PC-3 (cell line): ENCODE results near the gene P2RX4. TPM values are rescaled to one million over a fixed set of nuclear protein-coding genes. Genes with fewer than 3 reads are reported as not detected.

Experiments
- ATAC-seq: fragments of 200-7000 bp; cut with Tn5 transposase; 2 replicates; pipeline ENCODE4 v1.9.1; 2020; ENCODE audit warnings: mild to moderate bottlenecking, moderate library complexity
- BruUV-seq: library from RNA; stranded (reverse); fragments of 400-500 nt; replicated peaks from 2 replicates; lab custom pipeline; 2021; lab: Mats Ljungman, UMichigan
- CTCF ChIA-PET: fragments of 300-600 bp; sonication (Branson Sonifier 250); formaldehyde crosslinking; loops from one replicate; lab custom pipeline; 2022; ENCODE audit warnings: antibody characterized with exemption; lab: Charles Lee
- POLR2A ChIA-PET: fragments of 300-600 bp; sonication (Branson Sonifier 250); formaldehyde crosslinking; loops from one replicate; lab custom pipeline; 2022; ENCODE audit warnings: antibody characterized with exemption; ENCODE audit not compliant: unreplicated experiment; lab: Charles Lee
- DNase-seq: peaks from one replicate; pipeline ENCODE4 v3.0.0-alpha.2; 2015
- H2AFZ ChIP-seq: fragments of 300-600 bp; sonication (generic); 2 replicates; pipeline ENCODE4 v1.6.0; 2016; ENCODE audit warnings: antibody characterized with exemption, low read length
- H3F3A ChIP-seq: fragments of 300-600 bp; sonication (generic); one replicate; pipeline ENCODE4 v1.6.0; 2017; ENCODE audit warnings: antibody characterized with exemption, low read length, control low read depth, mild to moderate bottlenecking; ENCODE audit not compliant: unreplicated experiment
- H3K27ac ChIP-seq: fragments of 300-600 bp; sonication (generic); 2 replicates; pipeline ENCODE4 v1.5.1; 2016; ENCODE audit warnings: mild to moderate bottlenecking, low read length
- H3K27me3 ChIP-seq: fragments of 300-600 bp; sonication (generic); 2 replicates; pipeline ENCODE4 v1.6.1; 2016; ENCODE audit warnings: low read length, mixed read lengths
- H3K36me3 ChIP-seq: fragments of 300-600 bp; sonication (generic); 2 replicates; pipeline ENCODE4 v1.6.1; 2016; ENCODE audit warnings: low read depth, mixed run types, low read length, mixed read lengths
- H3K4me1 ChIP-seq: fragments of 300-600 bp; sonication (generic); 2 replicates; pipeline ENCODE4 v1.5.1; 2016; ENCODE audit warnings: low read length; ENCODE audit not compliant: insufficient read depth
- H3K4me2 ChIP-seq: fragments of 300-600 bp; sonication (generic); 2 replicates; pipeline ENCODE4 v1.6.0; 2016; ENCODE audit warnings: low read length
- H3K4me3 ChIP-seq: fragments of 300-600 bp; sonication (generic); 2 replicates; pipeline ENCODE4 v1.5.1; 2016; ENCODE audit warnings: mild to moderate bottlenecking, low read length, mixed read lengths
- H3K79me2 ChIP-seq: fragments of 300-600 bp; sonication (generic); 2 replicates; pipeline ENCODE4 v1.6.1; 2017; ENCODE audit warnings: low read length, mixed read lengths
- H3K9ac ChIP-seq: fragments of 300-600 bp; sonication (generic); 2 replicates; pipeline ENCODE4 v1.6.0; 2016; ENCODE audit warnings: mild to moderate bottlenecking, low read length
- H3K9me2 ChIP-seq: fragments of 300-600 bp; sonication (generic); replicated peaks from 2 replicates; pipeline ENCODE4 v1.6.1; 2016; ENCODE audit warnings: mixed run types, low read length, mixed read lengths
- H3K9me3 ChIP-seq: fragments of 300-600 bp; sonication (generic); 2 replicates; pipeline ENCODE4 v1.6.1; 2016; ENCODE audit warnings: low read length, mixed read lengths
- H4K20me1 ChIP-seq: fragments of 300-600 bp; sonication (generic); 2 replicates; pipeline ENCODE4 v1.6.1; 2016; ENCODE audit warnings: low read length, mixed read lengths
- EZH2 ChIP-seq: fragments of 300-600 bp; sonication (generic); IDR thresholded peaks from one replicate; pipeline ENCODE4 v1.6.1; 2017; ENCODE audit warnings: antibody characterized with exemption, mild to moderate bottlenecking, low read length; ENCODE audit not compliant: unreplicated experiment
- EZH2phosphoT487 ChIP-seq: fragments of 300-600 bp; sonication (generic); IDR thresholded peaks from 2 replicates; pipeline ENCODE4 v1.6.1; 2018; ENCODE audit warnings: mild to moderate bottlenecking, antibody characterized with exemption, low read length, borderline replicate concordance
- intact Hi-C: fragments of 100-400 bp; cut with micrococcal nuclease; formaldehyde crosslinking; loops from 2 replicates; pipeline ENCODE4 v1.9.0; 2023
- total RNA-seq: library from RNA; depleted of rRNA; stranded (reverse); fragments of >200 nt; gene quantifications from 2 replicates; pipeline ENCODE4 v1.2.3, GENCODE V29; 2014
- TF ChIP-seq, protein P1 (sequence below): fragments of 300-600 bp; sonication (generic); conservative IDR thresholded peaks from 2 replicates; pipeline ENCODE4 v1.5.1; 2017; ENCODE audit warnings: antibody characterized with exemption, low read depth, mild to moderate bottlenecking, low read length

The P2RX4 gene
- total RNA-seq, 1 experiment from 2014 or later: 21.6 TPM

DNA sequence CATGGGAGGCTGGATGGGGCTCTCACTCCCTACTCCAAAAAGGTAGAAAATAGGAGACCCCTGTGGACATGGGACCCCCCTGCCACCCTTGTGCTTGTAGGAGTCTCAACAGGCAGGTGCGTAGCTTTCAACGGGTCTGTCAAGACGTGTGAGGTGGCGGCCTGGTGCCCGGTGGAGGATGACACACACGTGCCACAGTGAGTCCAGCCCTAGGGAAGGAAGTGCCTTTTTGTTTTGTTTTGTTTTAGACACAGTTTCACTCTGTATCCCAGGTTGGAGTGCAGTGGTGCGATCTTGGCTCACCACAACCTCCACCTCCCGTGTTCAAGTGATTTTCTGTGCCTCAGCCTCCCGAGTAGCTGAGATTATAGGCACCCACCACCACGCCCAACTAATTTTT lies 12.9 kb downstream of the P2RX4 start:
- no peak overlapping the region for H3K27ac ChIP-seq
- no peak overlapping the region for H3K4me2 ChIP-seq
- H3K27me3 ChIP-seq: no peaks in the 10 kb centered on the region
- H3K4me1 ChIP-seq: peaks cover 10% of the 10 kb centered on the region
- BruUV-seq: no TSS peak
- POLR2A ChIA-PET: no interaction called here
- H3F3A ChIP-seq: no peaks in the 10 kb centered on the region
- H3K4me3 ChIP-seq: no peak overlapping the region
- ATAC-seq (no peak), DNase-seq (no peak)
- no peaks in the 10 kb centered on the region for H4K20me1 ChIP-seq
- TF ChIP-seq, protein P1, sequence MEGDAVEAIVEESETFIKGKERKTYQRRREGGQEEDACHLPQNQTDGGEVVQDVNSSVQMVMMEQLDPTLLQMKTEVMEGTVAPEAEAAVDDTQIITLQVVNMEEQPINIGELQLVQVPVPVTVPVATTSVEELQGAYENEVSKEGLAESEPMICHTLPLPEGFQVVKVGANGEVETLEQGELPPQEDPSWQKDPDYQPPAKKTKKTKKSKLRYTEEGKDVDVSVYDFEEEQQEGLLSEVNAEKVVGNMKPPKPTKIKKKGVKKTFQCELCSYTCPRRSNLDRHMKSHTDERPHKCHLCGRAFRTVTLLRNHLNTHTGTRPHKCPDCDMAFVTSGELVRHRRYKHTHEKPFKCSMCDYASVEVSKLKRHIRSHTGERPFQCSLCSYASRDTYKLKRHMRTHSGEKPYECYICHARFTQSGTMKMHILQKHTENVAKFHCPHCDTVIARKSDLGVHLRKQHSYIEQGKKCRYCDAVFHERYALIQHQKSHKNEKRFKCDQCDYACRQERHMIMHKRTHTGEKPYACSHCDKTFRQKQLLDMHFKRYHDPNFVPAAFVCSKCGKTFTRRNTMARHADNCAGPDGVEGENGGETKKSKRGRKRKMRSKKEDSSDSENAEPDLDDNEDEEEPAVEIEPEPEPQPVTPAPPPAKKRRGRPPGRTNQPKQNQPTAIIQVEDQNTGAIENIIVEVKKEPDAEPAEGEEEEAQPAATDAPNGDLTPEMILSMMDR: no peak
- TF ChIP-seq EZH2: no peak
- no peaks in the 10 kb centered on the region for H3K36me3 ChIP-seq
- no peak overlapping the region for H3K9ac ChIP-seq
- CTCF ChIA-PET: no interaction called here
- intact Hi-C loops: no loop called here
- H3K9me2 ChIP-seq: no peaks in the 10 kb centered on the region
- H3K9me3 ChIP-seq: no peaks in the 10 kb centered on the region
- H2AFZ ChIP-seq: no peak overlapping the region
- no peaks in the 10 kb centered on the region for H3K79me2 ChIP-seq

DNA sequence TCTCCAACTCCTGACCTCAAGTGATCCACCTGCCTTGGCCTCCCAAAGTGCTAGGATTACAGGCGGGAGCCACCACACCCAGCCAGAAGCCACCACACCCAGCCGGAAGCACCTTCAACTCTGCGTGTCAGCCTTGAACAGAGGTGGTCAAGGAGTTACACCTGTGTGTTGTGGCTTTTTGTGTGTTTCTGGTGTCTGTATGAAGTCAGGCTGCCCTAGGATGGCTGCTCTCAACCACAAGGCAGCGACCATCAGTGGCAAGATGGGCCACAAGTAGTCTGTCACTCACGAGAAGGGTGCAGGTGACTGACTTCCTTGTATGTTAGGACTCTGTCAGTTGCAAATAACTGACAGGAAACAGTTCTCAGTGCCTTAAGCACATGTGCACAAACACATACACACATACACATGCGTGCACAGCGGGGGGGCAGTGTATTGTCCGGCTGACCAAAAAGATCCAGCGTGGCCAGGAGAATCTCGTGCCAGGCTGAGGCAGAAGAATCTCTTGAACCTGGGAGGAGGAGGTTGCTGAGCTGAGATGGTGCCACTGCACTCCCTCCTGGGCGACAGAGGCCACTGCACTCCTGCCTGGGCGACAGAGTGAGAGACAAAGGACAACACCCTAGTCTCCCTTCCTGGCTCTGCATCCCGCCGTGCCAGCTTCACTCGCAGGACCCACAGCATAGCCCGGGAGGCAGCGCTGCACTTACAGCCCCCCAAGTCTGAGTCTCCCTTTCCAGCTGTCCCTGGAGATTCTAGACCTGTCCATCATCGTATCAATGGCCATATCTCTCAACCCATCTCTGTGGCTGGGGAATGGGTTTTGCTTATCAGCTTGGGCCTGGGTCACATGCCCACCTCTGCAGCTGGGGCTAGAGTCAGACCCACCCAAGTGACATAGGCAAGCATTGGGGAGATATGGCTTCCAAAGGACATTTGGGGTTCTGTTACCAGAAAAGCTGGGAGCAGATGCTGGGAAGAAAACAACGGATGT lies 13.7 kb downstream of the P2RX4 start:
- ATAC-seq: peak; percentile 70
- Histone ChIP-seq H3K9me3 (no peaks in the 10 kb centered on the region), H3K4me3 (no peak overlapping the region), H3K9me2 (no peaks in the 10 kb centered on the region), H2AFZ (no peak overlapping the region), H3K27me3 (no peaks in the 10 kb centered on the region), H3F3A (no peaks in the 10 kb centered on the region), H3K4me1 (peaks cover 12% of the 10 kb centered on the region), H4K20me1 (no peaks in the 10 kb centered on the region), H3K9ac (no peak overlapping the region), H3K79me2 (no peaks in the 10 kb centered on the region), H3K36me3 (0 out of 2 replicates have a peak, but pooled peaks cover 1% of the 10 kb centered on the region), H3K27ac (no peak overlapping the region), H3K4me2 (no peak overlapping the region)
- POLR2A ChIA-PET: no interaction called here
- intact Hi-C loops: no loop called here
- CTCF ChIA-PET: interaction anchor here (0.5 kb wide), 1 partner anchor 172 kb away, joined by 4 read pairs; no protein-coding TSS in a partner anchor
- no peak for DNase-seq
- no TSS peak for BruUV-seq
- TF ChIP-seq EZH2phosphoT487: no peak
- no peak for TF ChIP-seq EZH2
- TF ChIP-seq, protein P1: peak; percentile 64

DNA sequence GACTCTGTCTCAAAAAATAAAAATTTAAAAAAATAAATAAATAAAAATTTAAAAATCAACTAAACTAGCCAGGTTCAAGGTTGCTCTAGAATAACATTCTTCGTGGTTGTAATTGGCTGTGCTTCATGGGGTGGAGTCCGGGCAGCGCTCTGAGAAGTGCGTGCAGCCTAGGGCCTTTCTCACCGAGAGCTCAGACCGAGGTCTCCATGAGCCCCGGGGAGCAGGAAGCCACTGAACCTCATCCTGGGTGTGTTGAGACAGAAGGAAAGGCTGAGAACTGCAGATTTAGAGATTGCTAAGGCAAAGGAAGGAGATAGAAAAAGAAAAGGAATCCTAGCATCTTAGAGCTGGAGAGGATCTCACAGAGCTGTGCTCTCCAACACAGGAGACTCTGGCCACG lies 14.7 kb downstream of the P2RX4 start:
- H3K9me2 ChIP-seq: no peaks in the 10 kb centered on the region
- intact Hi-C loops: no loop called here
- no peak for TF ChIP-seq EZH2phosphoT487

More for the DNA sequence above, 14.7 kb downstream of the P2RX4 start:
- Histone ChIP-seq H2AFZ (no peak overlapping the region), H3K4me2 (no peak overlapping the region), H3K9me3 (no peaks in the 10 kb centered on the region), H3K4me3 (no peak overlapping the region), H3K27ac (no peak overlapping the region), H3K27me3 (no peaks in the 10 kb centered on the region), H3K9ac (no peak overlapping the region), H3F3A (no peaks in the 10 kb centered on the region), H3K79me2 (no peaks in the 10 kb centered on the region), H3K36me3 (0 out of 2 replicates have a peak, but pooled peaks cover 4% of the 10 kb centered on the region), H4K20me1 (no peaks in the 10 kb centered on the region), H3K4me1 (peaks cover 18% of the 10 kb centered on the region)
- no peak for ATAC-seq
- POLR2A ChIA-PET: no interaction called here
- CTCF ChIA-PET: no interaction called here
- DNase-seq: no peak
- no TSS peak for BruUV-seq
